Endothelial cell of umbilical vein (primary cell): ENCODE measurements around the gene ICE1. TPM values are rescaled to one million over a fixed set of nuclear protein-coding genes. Genes with fewer than 3 reads are reported as not detected.

Experiments used
- BruUV-seq: library from RNA; stranded (reverse); fragments of 400-500 nt; replicated peaks from 2 replicates; lab custom pipeline; 2021; lab: Mats Ljungman, UMichigan
- CTCF ChIA-PET: fragments of 300-600, 350-600 bp; sonication (Branson Sonifier 250); formaldehyde crosslinking; loops from one replicate; lab custom pipeline; 2021; ENCODE audit warnings: antibody characterized with exemption, inconsistent platforms; lab: Charles Lee
- POLR2A ChIA-PET: fragments of 300-600, 350-600 bp; sonication (Branson Sonifier 250); formaldehyde crosslinking; loops from one replicate; lab custom pipeline; 2021; ENCODE audit warnings: antibody characterized with exemption, inconsistent platforms; lab: Charles Lee
- DNase-seq: peaks from one replicate; pipeline ENCODE4 v3.0.0-alpha.2; 2011; ENCODE audit warnings: low read depth, low spot score
- FAIRE-seq: peaks from 2 replicates; lab custom pipeline; 2011; peaks lifted over from hg19 to GRCh38; lab: Jason Lieb, UNC
- H2AFZ ChIP-seq: 2 replicates; pipeline ENCODE4 v1.6.0; 2012; ENCODE audit warnings: low read depth, low read length, control low read depth, inconsistent platforms
- H3K27ac ChIP-seq: 2 replicates; pipeline ENCODE4 v1.5.1; 2011; ENCODE audit warnings: low read depth, mild to moderate bottlenecking, control low read depth, low read length, moderate library complexity; ENCODE audit not compliant: insufficient read depth
- H3K27me3 ChIP-seq, 2 experiments: 2 replicates each; pipeline versions ENCODE4 v1.6.0 to v1.6.1; 2011; ENCODE audit warnings: low read length in 2 of 2, mixed read lengths in 1 of 2; ENCODE audit not compliant: control insufficient read depth in 2 of 2, insufficient read depth in 2 of 2
- H3K36me3 ChIP-seq, 2 experiments: 2 replicates in 1 of 2; 3 replicates in 1 of 2; pipeline ENCODE4 v1.5.1; 2011; ENCODE audit warnings: low read length in 2 of 2, mild to moderate bottlenecking in 1 of 2, moderate library complexity in 1 of 2; ENCODE audit not compliant: control insufficient read depth in 2 of 2, insufficient read depth in 2 of 2; ENCODE audit errors: extremely low read depth in 1 of 2
- H3K4me1 ChIP-seq: 3 replicates; pipeline ENCODE4 v1.5.1; 2011; ENCODE audit warnings: mild to moderate bottlenecking, low read length; ENCODE audit not compliant: control insufficient read depth, insufficient read depth; ENCODE audit errors: extremely low read depth
- H3K4me2 ChIP-seq: 2 replicates; pipeline ENCODE4 v1.6.1; 2011; ENCODE audit warnings: low read length, control low read depth, mixed read lengths; ENCODE audit not compliant: insufficient read depth
- H3K4me3 ChIP-seq, 3 experiments: fragments of 200-600 bp in 1 of 3; sonication (generic), shearing (Covaris generic) in 1 of 3; replicated peaks in 1 of 3; 2 replicates each; pipeline ENCODE4 v1.5.1; 2011 to 2016; ENCODE audit warnings: control low read depth in 3 of 3, low read length in 3 of 3, mild to moderate bottlenecking in 2 of 3, inconsistent platforms in 1 of 3, low read depth in 1 of 3, moderate library complexity in 1 of 3; ENCODE audit not compliant: insufficient read depth in 1 of 3
- H3K79me2 ChIP-seq: 2 replicates; pipeline ENCODE4 v1.6.0; 2012; ENCODE audit warnings: low read length, inconsistent platforms; ENCODE audit not compliant: control insufficient read depth, insufficient read depth
- H3K9ac ChIP-seq: replicated peaks from 2 replicates; pipeline ENCODE3; 2011; ENCODE audit warnings: low read length, control low read depth; ENCODE audit not compliant: insufficient read depth; ENCODE audit errors: extremely low read depth
- H3K9me1 ChIP-seq: replicated peaks from 3 replicates; pipeline ENCODE4 v1.6.0; 2011; ENCODE audit warnings: mild to moderate bottlenecking, low read length; ENCODE audit not compliant: control insufficient read depth, insufficient read depth; ENCODE audit errors: extremely low read depth
- H3K9me3 ChIP-seq: replicated peaks from 2 replicates; pipeline ENCODE4 v1.5.1; 2012; ENCODE audit warnings: low read length, inconsistent platforms; ENCODE audit not compliant: control insufficient read depth, insufficient read depth
- H4K20me1 ChIP-seq: replicated peaks from 2 replicates; pipeline ENCODE3; 2011; ENCODE audit warnings: mild to moderate bottlenecking, low read length; ENCODE audit not compliant: control insufficient read depth, insufficient read depth; ENCODE audit errors: extremely low read depth
- CTCF ChIP-seq, 2 donors: IDR thresholded peaks; 1 replicate in 1 of 2; 2 replicates in 1 of 2; pipeline ENCODE4 v1.5.1; 2011; ENCODE audit warnings: low read length in 2 of 2, mild to moderate bottlenecking in 2 of 2, moderate library complexity in 2 of 2, control low read depth in 1 of 2, inconsistent platforms in 1 of 2, low read depth in 1 of 2; ENCODE audit not compliant: insufficient read depth in 1 of 2; ENCODE audit errors: extremely low read depth in 1 of 2
- EZH2 ChIP-seq: IDR thresholded peaks from 2 replicates; pipeline ENCODE4 v1.6.1; 2012; ENCODE audit warnings: borderline replicate concordance, low read depth, mild to moderate bottlenecking, moderate library complexity, low read length, inconsistent platforms; ENCODE audit not compliant: severe bottlenecking
- FOS ChIP-seq: IDR thresholded peaks from 2 replicates; pipeline ENCODE4 v1.6.1; 2011; ENCODE audit warnings: mild to moderate bottlenecking, low read length, moderate library complexity, borderline replicate concordance; ENCODE audit not compliant: insufficient read depth
- GATA2 ChIP-seq: IDR thresholded peaks from 2 replicates; pipeline ENCODE4 v1.7.0; 2011; ENCODE audit warnings: low read depth, mild to moderate bottlenecking, moderate library complexity, mixed read lengths, low read length; ENCODE audit not compliant: insufficient read length, insufficient read depth
- JUN ChIP-seq: IDR thresholded peaks from 2 replicates; pipeline ENCODE4 v1.6.1; 2011; ENCODE audit warnings: borderline replicate concordance, low read depth; ENCODE audit not compliant: insufficient read length, insufficient read depth
- MAX ChIP-seq: IDR thresholded peaks from 2 replicates; pipeline ENCODE4 v1.6.1; 2011; ENCODE audit not compliant: insufficient read depth, insufficient read length
- MYC ChIP-seq: IDR thresholded peaks from one replicate; pipeline ENCODE4 v1.6.1; 2011; ENCODE audit warnings: mild to moderate bottlenecking, low read depth, low read length
- POLR2A ChIP-seq: IDR thresholded peaks from 2 replicates; pipeline ENCODE4 v1.6.1; 2012; ENCODE audit warnings: low read depth, mild to moderate bottlenecking, control low read depth, low read length
- POLR2AphosphoS5 ChIP-seq: IDR thresholded peaks from 2 replicates; pipeline ENCODE4 v1.6.1; 2012; ENCODE audit warnings: low read depth, mild to moderate bottlenecking, control low read depth, low read length, moderate library complexity; ENCODE audit not compliant: insufficient read depth
- dilution Hi-C: fragments of 300-500 bp; cut with MboI; formaldehyde crosslinking; loops from one replicate; pipeline ENCODE4 v1.15.0; 2019; ENCODE audit warnings: low sequenced_read_pairs; ENCODE audit not compliant: extremely low pct_ligation_motif_present
- intact Hi-C: fragments of 100-400 bp; cut with micrococcal nuclease; formaldehyde crosslinking; loops from one replicate; pipeline ENCODE4 v1.10.0; 2022
- polyA plus RNA-seq, 4 experiments: library from polyadenylated mRNA; depleted of rRNA in 3 of 4; stranded (reverse) in 3 of 4; unstranded in 1 of 4; fragments of >200 nt; gene quantifications; 2 replicates each; pipeline versions ENCODE4 v1.2.1 to v1.2.3, GENCODE V29; 2011 to 2012; ENCODE audit warnings: missing spikeins in 1 of 4
- total RNA-seq: library from RNA; stranded (reverse); gene quantifications from 2 replicates; pipeline ENCODE4 v1.2.3, GENCODE V29; 2021

The ICE1 gene
- total and polyA plus RNA-seq, 2 donors (not counting 3 experiments of a cell fraction or from before 2014, with no cell fraction given) = 8.8 to 29.1 TPM

GRCh38 chr5:5451863-5452262, 29.4 kb downstream of the ICE1 start:
- peaks cover 16 to 17% of the 10 kb centered on the region in 2 experiments for H3K36me3 ChIP-seq

More at GRCh38 chr5:5451863-5452262, 29.4 kb downstream of the ICE1 start:
- no peaks in the 10 kb centered on the region for H3K27me3 ChIP-seq
- FAIRE-seq (no peak), DNase-seq (no peak)
- H3K9ac ChIP-seq = no peak overlapping the region
- no peaks in the 10 kb centered on the region for H3K4me1 ChIP-seq
- BruUV-seq = no TSS peak
- H3K9me3 ChIP-seq = no peaks in the 10 kb centered on the region
- ChIA-PET POLR2A (no interaction called here), CTCF (interaction anchor here (1.0 kb wide), 1 partner anchor 10 kb away, joined by 3 read pairs; no protein-coding TSS in a partner anchor)
- H3K27ac ChIP-seq = no peak overlapping the region
- H3K4me2 ChIP-seq = no peak overlapping the region
- intact Hi-C loops (no loop called here), dilution Hi-C loops (no loop called here)
- H3K4me3 ChIP-seq = no peak overlapping the region
- H3K9me1 ChIP-seq = no peaks in the 10 kb centered on the region
- no peak for TF ChIP-seq POLR2AphosphoS5
- no peak for TF ChIP-seq MAX
- TF ChIP-seq EZH2 = no peak
- no peak for TF ChIP-seq CTCF (IDR thresholded peaks at IDR 0.05; ENCODE audit: extremely low read depth in 1 of 2, insufficient read depth in 1 of 2, low read depth in 1 of 2, low read length in 2 of 2)
- TF ChIP-seq MYC = no peak
- TF ChIP-seq FOS = no peak
- no peak for TF ChIP-seq POLR2A
- TF ChIP-seq JUN = no peak
- no peak for TF ChIP-seq GATA2
- H3K79me2 ChIP-seq = no peaks in the 10 kb centered on the region
- no peak overlapping the region for H2AFZ ChIP-seq
- H4K20me1 ChIP-seq = peaks cover 2% of the 10 kb centered on the region
